ENCODE measurements around the gene PPP1R27. TPM values are rescaled to one million over a fixed set of nuclear protein-coding genes. Genes with fewer than 3 reads are reported as not detected.

The PPP1R27 gene
- polyA plus RNA-seq, 3 donors = 0.22 to 1.5 (median 0.33) TPM

GRCh38 chr17:81806461-81807209 lies 28.2 kb downstream of the PPP1R27 start:
- Histone ChIP-seq H3K27me3 (ENCODE audit: control insufficient read depth in 2 of 2, insufficient read depth in 2 of 2, low read length in 2 of 2) (peaks cover 15 to 65% of the 10 kb centered on the region in 2 donors), H3K9ac (ENCODE audit: insufficient read depth, low read length, poor library complexity, severe bottlenecking) (no peak overlapping the region), H3K36me3 (replicated peaks in 1 of 2; ENCODE audit: control insufficient read depth in 1 of 2, insufficient read depth in 2 of 2, low read length in 2 of 2) (no peaks in the 10 kb centered on the region), H3K79me2 (ENCODE audit: insufficient read depth, low read length) (no peaks in the 10 kb centered on the region), H4K20me1 (ENCODE audit: insufficient read depth, low read length) (no peaks in the 10 kb centered on the region), H3K4me3 (replicated peaks in 1 of 3; ENCODE audit: low read depth in 2 of 3, low read length in 3 of 3) (no peak overlapping the region), H3K4me2 (replicated peaks; ENCODE audit: extremely low read depth, low read length, poor library complexity, severe bottlenecking) (no peak overlapping the region), H3K9me3 (replicated peaks in 1 of 2; ENCODE audit: control insufficient read depth in 1 of 2, insufficient read depth in 1 of 2, low read length in 2 of 2) (peaks cover 4 to 11% of the 10 kb centered on the region in 2 donors), H3K27ac (ENCODE audit: low read depth in 1 of 2, low read length in 2 of 2) (no peak overlapping the region), H3K4me1 (ENCODE audit: control insufficient read depth in 1 of 2, insufficient read depth in 2 of 2, low read length in 2 of 2) (no peaks in the 10 kb centered on the region), H2AFZ (ENCODE audit: insufficient read depth, low read depth, low read length, poor library complexity, severe bottlenecking) (no peak overlapping the region)
- H3K36me3 Mint-ChIP-seq = no peaks in the 10 kb centered on the region
- no peak for DNase-seq
- intact Hi-C loops (cut with micrococcal nuclease) = no loop called here
- peaks cover 46 to 83% (median 68%) of the 10 kb centered on the region in 3 donors for H3K27me3 Mint-ChIP-seq (ENCODE audit: low read depth in 3 of 3)
- WGBS (ENCODE audit: insufficient coverage) = 38% methylated on average over 13 of the region's 23 CpGs
- TF ChIP-seq CTCF (IDR thresholded peaks at IDR 0.05) = no peak
- no peaks in the 10 kb centered on the region for H3K4me1 Mint-ChIP-seq
- peaks cover 0 to 7% (median 2%) of the 10 kb centered on the region in 7 donors for H3K9me3 Mint-ChIP-seq
- H3K27ac Mint-ChIP-seq = no peak overlapping the region
- H3K4me3 Mint-ChIP-seq = no peak overlapping the region

GRCh38 chr17:81805707-81806460 lies 29.0 kb downstream of the PPP1R27 start:
- 74% methylated on average over 5 of the region's 18 CpGs for WGBS (ENCODE audit: insufficient coverage)
- H3K27me3 Mint-ChIP-seq (ENCODE audit: low read depth in 3 of 3) = peaks cover 53 to 90% (median 73%) of the 10 kb centered on the region in 3 donors
- no peak overlapping the region for H3K4me3 ChIP-seq (replicated peaks in 1 of 3; ENCODE audit: low read depth in 2 of 3, low read length in 3 of 3)
- TF ChIP-seq CTCF (IDR thresholded peaks at IDR 0.05) = no peak
- H3K27me3 ChIP-seq (ENCODE audit: control insufficient read depth in 2 of 2, insufficient read depth in 2 of 2, low read length in 2 of 2) = peaks cover 15 to 71% of the 10 kb centered on the region in 2 donors
- no peaks in the 10 kb centered on the region for H3K4me1 Mint-ChIP-seq
- DNase-seq = no peak
- H3K4me3 Mint-ChIP-seq = peak overlapping the region in 1 of 2 donors; percentile 11
- H3K4me2 ChIP-seq (replicated peaks; ENCODE audit: extremely low read depth, low read length, poor library complexity, severe bottlenecking) = no peak overlapping the region
- no peak overlapping the region for H3K27ac Mint-ChIP-seq
- no peaks in the 10 kb centered on the region for H3K36me3 ChIP-seq (replicated peaks in 1 of 2; ENCODE audit: control insufficient read depth in 1 of 2, insufficient read depth in 2 of 2, low read length in 2 of 2)
- no peak overlapping the region for H3K27ac ChIP-seq (ENCODE audit: low read depth in 1 of 2, low read length in 2 of 2)
- H3K36me3 Mint-ChIP-seq = no peaks in the 10 kb centered on the region
- H2AFZ ChIP-seq (ENCODE audit: insufficient read depth, low read depth, low read length, poor library complexity, severe bottlenecking) = no peak overlapping the region
- H3K4me1 ChIP-seq (ENCODE audit: control insufficient read depth in 1 of 2, insufficient read depth in 2 of 2, low read length in 2 of 2) = no peaks in the 10 kb centered on the region
- no peak overlapping the region for H3K9ac ChIP-seq (ENCODE audit: insufficient read depth, low read length, poor library complexity, severe bottlenecking)
- H3K9me3 ChIP-seq (replicated peaks in 1 of 2; ENCODE audit: control insufficient read depth in 1 of 2, insufficient read depth in 1 of 2, low read length in 2 of 2) = peaks cover 4 to 11% of the 10 kb centered on the region in 2 donors
- H4K20me1 ChIP-seq (ENCODE audit: insufficient read depth, low read length) = no peaks in the 10 kb centered on the region
- H3K9me3 Mint-ChIP-seq = peaks cover 0 to 12% (median 3%) of the 10 kb centered on the region in 7 donors
- H3K79me2 ChIP-seq (ENCODE audit: insufficient read depth, low read length) = no peaks in the 10 kb centered on the region
- intact Hi-C loops (cut with micrococcal nuclease) = no loop called here
